ENCODE measurements around the gene TBC1D1.

DNA sequence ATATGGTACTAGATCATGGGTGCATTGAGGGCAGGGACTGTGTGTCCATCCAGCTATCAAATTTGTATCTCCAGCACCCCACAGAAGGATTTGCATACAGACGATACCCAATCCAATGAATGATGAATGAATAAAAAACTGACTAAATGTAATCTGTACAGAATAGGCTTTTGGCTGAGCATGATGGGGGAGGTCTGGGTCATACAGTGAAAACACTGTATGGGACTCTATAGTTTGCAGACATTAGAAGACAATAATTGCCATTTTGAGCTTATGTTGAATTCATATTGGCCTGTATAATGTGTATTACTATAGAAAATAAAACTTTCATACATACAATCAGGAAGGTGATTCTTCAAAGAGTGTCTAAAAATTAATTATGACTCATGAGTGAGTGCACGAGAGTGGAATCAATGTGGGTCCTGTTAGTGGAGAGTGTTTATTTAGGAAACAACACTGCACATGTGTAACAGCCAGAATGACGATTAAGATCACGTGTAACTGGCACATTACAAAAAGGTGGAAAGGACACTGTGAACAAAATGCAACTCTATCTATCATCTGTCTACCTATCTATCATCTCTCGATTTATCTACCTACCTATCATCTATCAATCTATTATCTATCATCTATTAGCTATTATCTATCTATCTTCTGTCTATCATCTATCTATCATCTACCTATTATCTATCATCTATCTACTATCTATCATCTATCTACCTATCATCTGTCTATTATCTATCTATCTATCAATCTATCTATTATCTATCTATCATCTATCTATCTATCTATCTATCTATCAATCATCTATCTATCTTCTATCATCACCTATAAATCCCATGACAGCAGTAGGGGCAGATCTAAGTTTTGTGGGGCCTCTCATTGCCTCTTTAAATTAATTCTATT lies 270.6 kb downstream of the TBC1D1 start:
- no peak for TF ChIP-seq CTCF (optimal IDR thresholded peaks at IDR 0.05 in 1 of 3, IDR thresholded peaks at IDR 0.05 in 1 of 3, conservative IDR thresholded peaks at IDR 0.05 in 1 of 3; ENCODE audit: extremely low read depth in 1 of 3, insufficient read depth in 2 of 3, low read length in 3 of 3)
- TF ChIP-seq EZH2 (IDR thresholded peaks at IDR 0.05; ENCODE audit: low read length): no peak

Data from keratinocyte (primary cell).